Muscle layer of duodenum (tissue), 2 donors: Measurements from ENCODE around the gene PTGER1.
A peak's percentile ranks its signal among the peaks of the same experiment; 100 is the strongest.

ENCODE experiments used
- H3K27ac ChIP-seq: one replicate; pipeline ENCODE4 v1.7.0; 2013; ENCODE audit warnings: mild to moderate bottlenecking, low read length
- H3K27me3 ChIP-seq: one replicate; pipeline ENCODE4 v1.7.0; 2013; ENCODE audit warnings: low read depth, mild to moderate bottlenecking, control low read depth, low read length
- H3K36me3 ChIP-seq, 2 donors: one replicate each; pipeline ENCODE4 v1.7.0; 2013; ENCODE audit warnings: low read length in 2 of 2, control low read depth in 1 of 2, mild to moderate bottlenecking in 1 of 2; ENCODE audit not compliant: insufficient read depth in 2 of 2, control insufficient read depth in 1 of 2
- H3K4me1 ChIP-seq, 2 donors: one replicate each; pipeline ENCODE4 v1.7.0; 2013; ENCODE audit warnings: low read length in 2 of 2, mild to moderate bottlenecking in 2 of 2, control low read depth in 1 of 2, moderate library complexity in 1 of 2; ENCODE audit not compliant: insufficient read depth in 2 of 2, control insufficient read depth in 1 of 2
- H3K4me3 ChIP-seq, 2 donors: one replicate each; pipeline ENCODE4 v1.7.0; 2013; ENCODE audit warnings: low read length in 2 of 2, low read depth in 1 of 2, mild to moderate bottlenecking in 1 of 2
- H3K9me3 ChIP-seq, 2 donors: one replicate each; pipeline ENCODE4 v1.7.0; 2013; ENCODE audit warnings: low read length in 2 of 2, control low read depth in 1 of 2, mild to moderate bottlenecking in 1 of 2; ENCODE audit not compliant: control insufficient read depth in 1 of 2
- donor health status: healthy.

The PTGER1 gene, protein sequence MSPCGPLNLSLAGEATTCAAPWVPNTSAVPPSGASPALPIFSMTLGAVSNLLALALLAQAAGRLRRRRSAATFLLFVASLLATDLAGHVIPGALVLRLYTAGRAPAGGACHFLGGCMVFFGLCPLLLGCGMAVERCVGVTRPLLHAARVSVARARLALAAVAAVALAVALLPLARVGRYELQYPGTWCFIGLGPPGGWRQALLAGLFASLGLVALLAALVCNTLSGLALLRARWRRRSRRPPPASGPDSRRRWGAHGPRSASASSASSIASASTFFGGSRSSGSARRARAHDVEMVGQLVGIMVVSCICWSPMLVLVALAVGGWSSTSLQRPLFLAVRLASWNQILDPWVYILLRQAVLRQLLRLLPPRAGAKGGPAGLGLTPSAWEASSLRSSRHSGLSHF

DNA sequence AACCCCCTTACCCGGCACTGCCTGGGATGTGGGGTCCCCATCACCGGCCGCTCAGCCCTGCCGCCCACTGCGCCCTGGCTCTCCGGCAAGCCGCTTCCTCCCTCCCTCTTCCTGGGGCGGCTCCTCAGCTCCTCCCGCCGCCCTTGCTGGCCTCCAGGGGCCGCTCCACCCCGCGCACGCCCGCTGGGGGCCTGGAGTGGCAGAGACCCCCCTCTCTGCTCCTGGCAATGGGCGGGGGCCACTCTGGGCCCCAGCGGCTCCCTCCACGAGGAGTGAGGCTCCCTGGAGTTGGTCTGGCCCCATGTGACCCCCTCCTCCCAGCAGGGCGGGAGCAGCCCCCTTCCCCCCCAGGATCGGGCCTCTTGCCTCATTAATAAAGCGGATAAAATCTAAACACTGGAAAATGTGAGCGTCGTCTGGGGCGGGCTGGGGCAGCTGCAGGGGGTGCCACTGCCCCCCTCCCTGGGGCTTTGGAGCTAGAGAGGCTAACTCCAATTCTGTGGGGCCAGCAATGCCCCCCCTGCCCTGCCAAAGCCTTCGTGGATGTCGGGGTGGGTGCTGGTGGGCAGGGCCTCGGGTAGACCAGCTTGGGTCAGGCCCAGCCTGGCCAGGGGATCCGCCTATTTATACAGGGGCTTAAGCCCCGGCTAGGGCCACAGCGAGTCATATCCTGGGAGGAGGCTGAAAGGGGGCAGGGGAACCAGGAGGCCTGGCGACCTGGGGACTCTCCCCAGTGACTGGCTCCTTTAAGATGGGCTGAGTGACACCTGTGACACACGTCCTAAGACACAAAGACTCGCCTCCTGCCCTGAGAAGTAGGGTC, at the start of gene PTGER1:
Gene PTGER1, minus strand, starts transcription at position 104 of the 823 bp plus-strand sequence. CDS start 1,034 bp downstream, outside the sequence.
- peaks cover 0 to 73% of the 10 kb centered on the region in 2 donors for H3K4me1 ChIP-seq
- H3K4me3 ChIP-seq = peak within 1 kb of the TSS in 1 of 2 donors; percentile 50
- H3K27me3 ChIP-seq = peaks cover 18% of the 10 kb centered on the region
- H3K9me3 ChIP-seq = no peaks in the 10 kb centered on the region
- peaks cover 0 to 41% of the 10 kb centered on the region in 2 donors for H3K36me3 ChIP-seq
- no peak within 1 kb of the TSS for H3K27ac ChIP-seq

GRCh38 chr19:14520543-14520942, 45.4 kb upstream of the PTGER1 start:
- peaks cover under 1 to 9% of the 10 kb centered on the region in 2 donors for H3K36me3 ChIP-seq
- peaks cover 12 to 13% of the 10 kb centered on the region in 2 donors for H3K4me1 ChIP-seq
- H3K27me3 ChIP-seq = no peaks in the 10 kb centered on the region
- no peaks in the 10 kb centered on the region for H3K9me3 ChIP-seq
- no peak overlapping the region for H3K27ac ChIP-seq
- H3K4me3 ChIP-seq = no peak overlapping the region

GRCh38 chr19:14519860-14520407, 44.8 kb upstream of the PTGER1 start:
- Histone ChIP-seq H3K27me3 (no peaks in the 10 kb centered on the region), H3K9me3 (no peaks in the 10 kb centered on the region), H3K4me1 (peaks cover 18 to 19% of the 10 kb centered on the region in 2 donors), H3K4me3 (no peak overlapping the region), H3K27ac (no peak overlapping the region), H3K36me3 (peaks cover 6 to 15% of the 10 kb centered on the region in 2 donors)

GRCh38 chr19:14519245-14519859, 44.2 kb upstream of the PTGER1 start:
- Histone ChIP-seq H3K4me1 (peaks cover 23 to 25% of the 10 kb centered on the region in 2 donors), H3K27ac (peak overlapping the region; percentile 90)

DNA sequence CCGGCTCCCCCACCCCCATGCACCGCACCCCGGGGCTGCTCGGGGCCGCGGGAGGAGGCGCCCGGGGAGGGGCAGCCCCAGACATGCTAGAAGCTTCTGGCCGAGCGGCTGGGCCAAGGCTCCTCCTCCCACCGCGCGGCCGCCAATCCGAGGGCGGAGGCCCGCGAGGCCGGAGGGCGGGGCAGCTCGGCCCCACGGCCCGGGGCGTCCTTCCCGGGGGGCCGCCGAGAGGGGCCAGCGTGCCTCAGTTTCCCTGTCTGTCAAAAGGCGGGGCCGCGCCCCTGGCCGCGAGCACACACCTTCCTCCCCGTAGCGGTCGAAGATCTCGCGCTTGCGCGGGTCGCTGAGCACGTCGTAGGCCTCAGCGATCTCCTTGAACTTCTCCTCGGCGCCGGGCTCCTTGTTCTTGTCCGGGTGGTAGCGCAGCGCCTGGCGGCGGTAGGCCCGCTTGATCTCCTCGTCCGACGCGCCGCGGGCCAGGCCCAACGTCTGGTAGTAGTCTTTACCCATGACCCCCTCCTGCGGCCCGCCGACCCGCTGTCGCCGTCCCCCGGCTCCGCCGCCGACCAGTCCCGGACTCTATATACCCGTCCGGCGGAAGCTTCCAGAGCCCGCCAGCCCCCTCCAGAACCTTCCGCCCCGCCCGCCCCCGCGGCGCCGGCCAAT, 42.8 kb upstream of the PTGER1 start, which contains the start of gene DNAJB1:
Gene DNAJB1, minus strand, starts transcription at position 558 of the 666 bp plus-strand sequence. Its CDS starts 48 bp downstream, at position 510.
- H3K36me3 ChIP-seq = peaks cover 14 to 27% of the 10 kb centered on the region in 2 donors
- no peaks in the 10 kb centered on the region for H3K27me3 ChIP-seq
- H3K27ac ChIP-seq = peak within 1 kb of the TSS; percentile 95
- H3K4me3 ChIP-seq = peak within 1 kb of the TSS; percentile 86 to 95
- H3K4me1 ChIP-seq = peaks cover 23 to 28% of the 10 kb centered on the region in 2 donors
- no peaks in the 10 kb centered on the region for H3K9me3 ChIP-seq

More at GRCh38 chr19:14519245-14519859, 44.2 kb upstream of the PTGER1 start:
- Histone ChIP-seq H3K36me3 (peaks cover 11 to 20% of the 10 kb centered on the region in 2 donors), H3K4me3 (peak overlapping the region in 1 of 2 donors; percentile 86), H3K27me3 (no peaks in the 10 kb centered on the region), H3K9me3 (no peaks in the 10 kb centered on the region)

DNA sequence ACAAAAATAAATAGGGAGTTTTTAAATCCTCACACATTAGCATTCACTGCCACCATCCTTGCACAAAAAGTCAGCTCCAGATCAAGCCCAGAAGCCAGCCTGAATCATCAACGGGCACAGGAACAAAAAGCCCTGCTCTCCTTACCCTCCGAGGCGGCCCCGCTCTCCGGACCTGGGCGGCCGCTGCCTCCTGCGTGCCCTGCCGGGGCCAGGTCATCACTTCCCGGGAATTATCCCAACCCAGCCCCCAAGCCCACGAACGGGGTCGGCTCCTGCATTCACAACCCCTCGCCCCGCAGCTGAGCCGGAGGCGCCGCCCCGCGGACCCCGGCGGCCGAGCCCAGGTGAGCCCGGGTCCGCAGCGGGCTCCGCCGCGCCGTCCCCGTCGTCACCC, 42.3 kb upstream of the PTGER1 start:
- peaks cover 14 to 27% of the 10 kb centered on the region in 2 donors for H3K36me3 ChIP-seq
- no peaks in the 10 kb centered on the region for H3K27me3 ChIP-seq
- no peaks in the 10 kb centered on the region for H3K9me3 ChIP-seq
- H3K4me1 ChIP-seq = peaks cover 23 to 28% of the 10 kb centered on the region in 2 donors
- peak overlapping the region; percentile 95 for H3K27ac ChIP-seq
- H3K4me3 ChIP-seq = peak overlapping the region; percentile 86 to 95

DNA sequence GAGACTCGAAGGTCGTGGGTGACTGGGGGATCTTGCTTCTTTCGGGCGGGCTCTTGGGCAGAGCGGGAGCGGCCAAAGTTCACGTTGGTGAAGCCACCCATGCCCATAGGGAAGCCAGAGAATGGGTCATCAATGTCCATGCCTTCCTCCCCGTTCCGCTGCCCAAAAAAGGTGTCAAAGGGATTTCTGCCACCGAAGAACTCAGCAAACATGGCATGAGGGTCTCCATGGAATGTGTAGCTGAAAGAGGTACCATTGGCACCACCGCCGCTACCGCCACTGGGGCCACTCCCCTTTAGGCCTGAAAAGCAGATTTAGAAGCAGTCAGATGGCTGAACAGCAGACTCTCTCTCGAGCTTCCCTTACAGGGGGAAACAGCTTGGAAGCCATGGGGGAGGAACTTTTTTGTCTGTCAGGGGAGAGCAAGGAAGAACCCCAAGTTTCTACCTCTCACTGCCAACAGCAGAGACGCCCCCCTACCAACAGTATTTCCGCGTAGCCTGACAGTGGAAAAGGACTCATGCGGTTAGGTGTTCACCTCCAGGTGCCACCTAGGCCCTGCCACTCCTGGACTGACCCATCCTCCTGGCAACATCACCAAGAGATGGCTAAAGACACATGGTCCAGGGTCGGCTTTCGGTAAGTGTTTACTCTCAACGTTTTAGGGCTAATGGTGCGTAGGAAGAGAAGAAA, 41.7 kb upstream of the PTGER1 start:
- H3K36me3 ChIP-seq = peaks cover 14 to 27% of the 10 kb centered on the region in 2 donors
- H3K4me1 ChIP-seq = peaks cover 23 to 28% of the 10 kb centered on the region in 2 donors
- H3K4me3 ChIP-seq = peak overlapping the region; percentile 86 to 95
- H3K27me3 ChIP-seq = no peaks in the 10 kb centered on the region
- no peaks in the 10 kb centered on the region for H3K9me3 ChIP-seq
- peak overlapping the region; percentile 95 for H3K27ac ChIP-seq

- no peaks in the 10 kb centered on the region for H3K27me3 ChIP-seq
- H3K4me3 ChIP-seq = peak overlapping the region; percentile 86 to 95
- peak overlapping the region; percentile 95 for H3K27ac ChIP-seq
- peaks cover 14 to 27% of the 10 kb centered on the region in 2 donors for H3K36me3 ChIP-seq
- H3K4me1 ChIP-seq = peaks cover 23 to 28% of the 10 kb centered on the region in 2 donors
- no peaks in the 10 kb centered on the region for H3K9me3 ChIP-seq
Observed at GRCh38 chr19:14516048-14516534, 40.9 kb upstream of the PTGER1 start.

DNA sequence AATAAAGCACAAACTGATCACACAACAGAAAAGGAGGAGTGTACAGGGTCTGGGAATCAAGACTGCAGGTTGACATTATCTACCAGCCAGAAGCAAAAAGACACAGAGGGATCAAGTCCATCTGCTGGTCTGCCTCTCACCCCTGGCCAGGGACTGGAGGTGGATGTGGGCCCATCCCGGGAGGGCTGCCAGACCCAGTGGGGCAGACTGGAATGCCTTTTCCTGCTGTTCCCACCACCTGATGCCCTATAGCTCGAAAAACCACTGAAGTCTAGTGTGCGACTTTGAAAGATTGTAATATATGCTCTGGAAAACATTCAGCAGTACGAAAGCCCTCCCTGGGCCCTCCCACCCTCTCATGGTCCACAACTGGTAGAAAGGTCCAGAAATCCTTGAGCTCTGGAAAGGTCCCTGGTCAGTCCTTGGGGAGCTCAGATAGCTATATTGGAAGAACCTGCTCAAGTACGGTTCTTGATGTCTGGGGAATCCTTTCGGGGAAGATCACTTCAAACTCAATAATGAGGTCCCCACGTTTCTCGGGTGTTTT, 40.4 kb upstream of the PTGER1 start:
- Histone ChIP-seq H3K36me3 (peaks cover 14 to 27% of the 10 kb centered on the region in 2 donors), H3K9me3 (no peaks in the 10 kb centered on the region), H3K4me1 (peaks cover 23 to 28% of the 10 kb centered on the region in 2 donors), H3K27me3 (no peaks in the 10 kb centered on the region), H3K27ac (peak overlapping the region; percentile 8), H3K4me3 (peak overlapping the region; percentile 86 to 95)
